HepG2 (cell line): ENCODE measurements around the gene ANKRD65. TPM values are rescaled to one million over a fixed set of nuclear protein-coding genes. Genes with fewer than 3 reads are reported as not detected.

Source experiments
- CENPX ChIP-seq: sonication (generic); formaldehyde crosslinking; IDR thresholded peaks from 2 replicates; pipeline ENCODE4 v1.9.0; 2021; ENCODE audit warnings: mild to moderate bottlenecking, missing genetic modification reagents, moderate library complexity
- DRAP1 ChIP-seq: IDR thresholded peaks from 2 replicates; pipeline ENCODE4 v1.6.1; 2016; ENCODE audit warnings: missing genetic modification reagents, missing compliant biosample characterization
- EP300 ChIP-seq, 3 experiments: sonication (generic) in 1 of 3; formaldehyde crosslinking in 1 of 3; IDR thresholded peaks; 2 replicates each; pipeline versions ENCODE4 v1.5.1 to v1.6.1; 2011 to 2020; ENCODE audit warnings: low read depth in 2 of 3, low read length in 2 of 3, borderline replicate concordance in 1 of 3, improper control_type of control experiment in 1 of 3, mild to moderate bottlenecking in 1 of 3, missing genetic modification reagents in 1 of 3, moderate library complexity in 1 of 3
- HHEX ChIP-seq: IDR thresholded peaks from 2 replicates; pipeline ENCODE4 v1.6.1; 2016; ENCODE audit warnings: control low read depth
- IRX3 ChIP-seq: sonication (generic); formaldehyde crosslinking; IDR thresholded peaks from 2 replicates; pipeline ENCODE4 v1.8.1; 2023; ENCODE audit warnings: mild to moderate bottlenecking, low read depth, missing genetic modification reagents, borderline replicate concordance
- MATR3 ChIP-seq: sonication (generic); formaldehyde crosslinking; IDR thresholded peaks from 2 replicates; pipeline ENCODE4 v1.4.0; 2020; ENCODE audit warnings: missing genetic modification reagents
- NKX3-1 ChIP-seq: sonication (generic); formaldehyde crosslinking; IDR thresholded peaks from 2 replicates; pipeline ENCODE4 v1.5.0; 2020; ENCODE audit warnings: missing genetic modification reagents
- PRPF4 ChIP-seq: fragments of 200-400 bp; formaldehyde crosslinking; IDR thresholded peaks from 2 replicates; pipeline ENCODE4 v1.6.1; 2016; ENCODE audit warnings: low read length, low read depth; ENCODE audit not compliant: poor library complexity, severe bottlenecking
- RAD21 ChIP-seq: fragments of 450-650 bp; formaldehyde crosslinking; IDR thresholded peaks from 2 replicates; pipeline ENCODE4 v1.5.0; 2020; ENCODE audit warnings: mild to moderate bottlenecking
- SALL2 ChIP-seq: sonication (generic); formaldehyde crosslinking; IDR thresholded peaks from 2 replicates; pipeline ENCODE4 v1.8.1; 2023; ENCODE audit warnings: mild to moderate bottlenecking, missing genetic modification reagents, inconsistent platforms
- SNAI1 ChIP-seq: sonication (generic); formaldehyde crosslinking; IDR thresholded peaks from 2 replicates; pipeline ENCODE4 v1.5.0; 2020; ENCODE audit warnings: mild to moderate bottlenecking, missing genetic modification reagents, borderline replicate concordance
- TCF7L2 ChIP-seq: IDR thresholded peaks from 2 replicates; pipeline ENCODE4 v1.6.1; 2011; ENCODE audit warnings: mild to moderate bottlenecking, low read depth, low read length, moderate library complexity
- ZBTB3 ChIP-seq: sonication (generic); formaldehyde crosslinking; IDR thresholded peaks from 2 replicates; pipeline ENCODE4 v1.4.0; 2020; ENCODE audit warnings: low read depth, mild to moderate bottlenecking, moderate library complexity, missing genetic modification reagents, borderline replicate concordance
- ZNF292 ChIP-seq: sonication (generic); formaldehyde crosslinking; IDR thresholded peaks from 2 replicates; pipeline ENCODE4 v1.8.1; 2022; ENCODE audit warnings: mild to moderate bottlenecking, low read depth, missing genetic modification reagents, borderline replicate concordance
- ZNF615 ChIP-seq: sonication (generic); formaldehyde crosslinking; IDR thresholded peaks from 2 replicates; pipeline ENCODE4 v1.5.0; 2020; ENCODE audit warnings: mild to moderate bottlenecking, missing genetic modification reagents, borderline replicate concordance
- ZNF772 ChIP-seq: sonication (generic); formaldehyde crosslinking; IDR thresholded peaks from 2 replicates; pipeline ENCODE4 v1.5.0; 2020; ENCODE audit warnings: mild to moderate bottlenecking, missing genetic modification reagents
- ZNF883 ChIP-seq: sonication (generic); formaldehyde crosslinking; IDR thresholded peaks from 2 replicates; pipeline ENCODE4 v1.5.1; 2020; ENCODE audit warnings: mild to moderate bottlenecking, missing genetic modification reagents; ENCODE audit errors: not compliant biosample characterization
- polyA plus RNA-seq, 8 experiments: library from polyadenylated mRNA; depleted of rRNA in 3 of 8; stranded (reverse) in 7 of 8; unstranded in 1 of 8; fragments of >200 nt; fragmentation: Illumina TruSeq in 4 of 8; extraction: Trizol in 4 of 8; gene quantifications; 2 replicates each; pipeline versions ENCODE4 v1.2.1 to v1.2.3, GENCODE V29; 2011 to 2016; ENCODE audit warnings: low read depth in 4 of 8, missing spikeins in 1 of 8, mixed read lengths in 1 of 8; ENCODE audit not compliant: insufficient read depth in 1 of 8
- total RNA-seq, 5 experiments: library from RNA; depleted of rRNA; stranded (reverse); fragments of >200 nt; fragmentation: Illumina TruSeq; extraction: Trizol; gene quantifications; 2 replicates each; pipeline ENCODE4 v1.2.3, GENCODE V29; 2016; ENCODE audit warnings: low read depth in 1 of 5
- TF ChIP-seq, protein P1 (sequence below): sonication (generic); formaldehyde crosslinking; IDR thresholded peaks from 2 replicates; pipeline ENCODE4 v1.4.0; 2020; ENCODE audit warnings: missing genetic modification reagents, borderline replicate concordance
- TF ChIP-seq, protein P2 (sequence below): IDR thresholded peaks from 2 replicates; pipeline ENCODE4 v1.6.1; 2018; ENCODE audit warnings: missing genetic modification reagents
- TF ChIP-seq, protein P3 (sequence below): sonication (generic); formaldehyde crosslinking; IDR thresholded peaks from 2 replicates; pipeline ENCODE4 v1.5.1; 2020; ENCODE audit warnings: missing genetic modification reagents, mild to moderate bottlenecking, borderline replicate concordance

Gene ANKRD65
- total and polyA plus RNA-seq, 2 of the 13 experiments (the other 11 are each of a cell fraction or from before 2014, with no cell fraction given), result 12.1 to 30.1 TPM

DNA sequence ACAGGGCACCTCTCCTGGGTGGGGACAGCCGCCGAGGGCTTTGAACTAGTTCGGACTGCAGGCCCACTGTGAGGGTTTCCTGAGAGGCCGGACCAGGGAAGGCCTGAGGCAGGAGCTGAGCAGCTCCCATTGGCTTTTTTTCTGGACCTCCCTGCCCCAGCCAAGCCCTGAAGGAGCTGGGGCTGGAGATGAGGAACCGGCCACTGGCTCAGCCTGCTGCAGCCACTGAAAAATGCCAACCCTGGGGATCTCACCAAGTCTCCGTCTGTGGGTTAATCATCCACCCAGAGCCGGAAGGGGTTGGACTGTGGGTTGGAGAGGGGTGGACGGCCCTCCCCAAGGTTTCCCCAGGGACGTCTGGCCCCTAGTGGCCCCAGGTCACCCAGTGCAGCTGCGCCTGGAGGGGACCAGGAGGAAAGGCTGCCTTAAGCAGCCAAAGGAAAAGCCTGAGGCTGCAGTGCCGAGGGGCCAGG, 16.9 kb upstream of the ANKRD65 start (continued):
- TF ChIP-seq, protein P1, sequence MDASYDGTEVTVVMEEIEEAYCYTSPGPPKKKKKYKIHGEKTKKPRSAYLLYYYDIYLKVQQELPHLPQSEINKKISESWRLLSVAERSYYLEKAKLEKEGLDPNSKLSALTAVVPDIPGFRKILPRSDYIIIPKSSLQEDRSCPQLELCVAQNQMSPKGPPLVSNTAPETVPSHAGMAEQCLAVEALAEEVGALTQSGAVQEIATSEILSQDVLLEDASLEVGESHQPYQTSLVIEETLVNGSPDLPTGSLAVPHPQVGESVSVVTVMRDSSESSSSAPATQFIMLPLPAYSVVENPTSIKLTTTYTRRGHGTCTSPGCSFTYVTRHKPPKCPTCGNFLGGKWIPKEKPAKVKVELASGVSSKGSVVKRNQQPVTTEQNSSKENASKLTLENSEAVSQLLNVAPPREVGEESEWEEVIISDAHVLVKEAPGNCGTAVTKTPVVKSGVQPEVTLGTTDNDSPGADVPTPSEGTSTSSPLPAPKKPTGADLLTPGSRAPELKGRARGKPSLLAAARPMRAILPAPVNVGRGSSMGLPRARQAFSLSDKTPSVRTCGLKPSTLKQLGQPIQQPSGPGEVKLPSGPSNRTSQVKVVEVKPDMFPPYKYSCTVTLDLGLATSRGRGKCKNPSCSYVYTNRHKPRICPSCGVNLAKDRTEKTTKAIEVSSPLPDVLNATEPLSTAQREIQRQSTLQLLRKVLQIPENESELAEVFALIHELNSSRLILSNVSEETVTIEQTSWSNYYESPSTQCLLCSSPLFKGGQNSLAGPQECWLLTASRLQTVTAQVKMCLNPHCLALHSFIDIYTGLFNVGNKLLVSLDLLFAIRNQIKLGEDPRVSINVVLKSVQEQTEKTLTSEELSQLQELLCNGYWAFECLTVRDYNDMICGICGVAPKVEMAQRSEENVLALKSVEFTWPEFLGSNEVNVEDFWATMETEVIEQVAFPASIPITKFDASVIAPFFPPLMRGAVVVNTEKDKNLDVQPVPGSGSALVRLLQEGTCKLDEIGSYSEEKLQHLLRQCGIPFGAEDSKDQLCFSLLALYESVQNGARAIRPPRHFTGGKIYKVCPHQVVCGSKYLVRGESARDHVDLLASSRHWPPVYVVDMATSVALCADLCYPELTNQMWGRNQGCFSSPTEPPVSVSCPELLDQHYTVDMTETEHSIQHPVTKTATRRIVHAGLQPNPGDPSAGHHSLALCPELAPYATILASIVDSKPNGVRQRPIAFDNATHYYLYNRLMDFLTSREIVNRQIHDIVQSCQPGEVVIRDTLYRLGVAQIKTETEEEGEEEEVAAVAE (CRISPR knock-in tag), result 0 out of 2 replicates have a peak, but pooled peaks have one; percentile 19
- TF ChIP-seq, protein P2, sequence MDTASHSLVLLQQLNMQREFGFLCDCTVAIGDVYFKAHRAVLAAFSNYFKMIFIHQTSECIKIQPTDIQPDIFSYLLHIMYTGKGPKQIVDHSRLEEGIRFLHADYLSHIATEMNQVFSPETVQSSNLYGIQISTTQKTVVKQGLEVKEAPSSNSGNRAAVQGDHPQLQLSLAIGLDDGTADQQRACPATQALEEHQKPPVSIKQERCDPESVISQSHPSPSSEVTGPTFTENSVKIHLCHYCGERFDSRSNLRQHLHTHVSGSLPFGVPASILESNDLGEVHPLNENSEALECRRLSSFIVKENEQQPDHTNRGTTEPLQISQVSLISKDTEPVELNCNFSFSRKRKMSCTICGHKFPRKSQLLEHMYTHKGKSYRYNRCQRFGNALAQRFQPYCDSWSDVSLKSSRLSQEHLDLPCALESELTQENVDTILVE (CRISPR knock-in tag), result no peak; the same call in 1 of the 2 replicates
- TF ChIP-seq HHEX, result no peak
- TF ChIP-seq ZBTB3 (CRISPR knock-in tag), result no peak
- no peak for TF ChIP-seq MATR3
- TF ChIP-seq SALL2, result no peak
- TF ChIP-seq PRPF4, result no peak
- no peak for TF ChIP-seq NKX3-1 (CRISPR knock-in tag)
- TF ChIP-seq RAD21 (CRISPR knock-in tag), result peak; percentile 75
- no peak for TF ChIP-seq IRX3 (CRISPR knock-in tag)
- no peak for TF ChIP-seq CENPX (CRISPR knock-in tag)
- TF ChIP-seq ZNF615 (CRISPR knock-in tag), result no peak
- TF ChIP-seq DRAP1, result peak; percentile 96
- TF ChIP-seq, protein P3, sequence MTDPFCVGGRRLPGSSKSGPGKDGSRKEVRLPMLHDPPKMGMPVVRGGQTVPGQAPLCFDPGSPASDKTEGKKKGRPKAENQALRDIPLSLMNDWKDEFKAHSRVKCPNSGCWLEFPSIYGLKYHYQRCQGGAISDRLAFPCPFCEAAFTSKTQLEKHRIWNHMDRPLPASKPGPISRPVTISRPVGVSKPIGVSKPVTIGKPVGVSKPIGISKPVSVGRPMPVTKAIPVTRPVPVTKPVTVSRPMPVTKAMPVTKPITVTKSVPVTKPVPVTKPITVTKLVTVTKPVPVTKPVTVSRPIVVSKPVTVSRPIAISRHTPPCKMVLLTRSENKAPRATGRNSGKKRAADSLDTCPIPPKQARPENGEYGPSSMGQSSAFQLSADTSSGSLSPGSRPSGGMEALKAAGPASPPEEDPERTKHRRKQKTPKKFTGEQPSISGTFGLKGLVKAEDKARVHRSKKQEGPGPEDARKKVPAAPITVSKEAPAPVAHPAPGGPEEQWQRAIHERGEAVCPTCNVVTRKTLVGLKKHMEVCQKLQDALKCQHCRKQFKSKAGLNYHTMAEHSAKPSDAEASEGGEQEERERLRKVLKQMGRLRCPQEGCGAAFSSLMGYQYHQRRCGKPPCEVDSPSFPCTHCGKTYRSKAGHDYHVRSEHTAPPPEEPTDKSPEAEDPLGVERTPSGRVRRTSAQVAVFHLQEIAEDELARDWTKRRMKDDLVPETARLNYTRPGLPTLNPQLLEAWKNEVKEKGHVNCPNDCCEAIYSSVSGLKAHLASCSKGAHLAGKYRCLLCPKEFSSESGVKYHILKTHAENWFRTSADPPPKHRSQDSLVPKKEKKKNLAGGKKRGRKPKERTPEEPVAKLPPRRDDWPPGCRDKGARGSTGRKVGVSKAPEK, result no peak
- peak; percentile 10 for TF ChIP-seq ZNF883 (CRISPR knock-in tag)
- TF ChIP-seq EP300 (IDR thresholded peaks at IDR 0.05; ENCODE audit: low read depth in 2 of 2, low read length in 2 of 2), result peak in 1 of 2 experiments; percentile 57; a peak in 1 of 4 replicates
- TF ChIP-seq EP300 (CRISPR knock-in tag; IDR thresholded peaks at IDR 0.05; ENCODE audit: borderline replicate concordance), result no peak
- 0 out of 2 replicates have a peak, but pooled peaks have one; percentile 37 for TF ChIP-seq SNAI1 (CRISPR knock-in tag)
- TF ChIP-seq ZNF772, result 0 out of 2 replicates have a peak, but pooled peaks have one; percentile 68
- TF ChIP-seq ZNF292 (CRISPR knock-in tag), result no peak
- no peak for TF ChIP-seq TCF7L2
